SK-MEL-5 (cell line): ENCODE measurements around the gene CX3CR1. TPM values are rescaled to one million over a fixed set of nuclear protein-coding genes. Genes with fewer than 3 reads are reported as not detected.
A peak's percentile ranks its signal among the peaks of the same experiment; 100 is the strongest.

Experiments
- DNase-seq: peaks from one replicate; pipeline ENCODE4 v3.0.0-alpha.2; 2016; ENCODE audit warnings: low read depth, low spot score
- in situ Hi-C: cut with HindIII; loops from 2 replicates; pipeline ENCODE4 v1.10.0; 2016; ENCODE audit warnings: low sequenced_read_pairs, high pct_unique_total_duplicates, low pct_unique_long_range_greater_than_20kb
- total RNA-seq: library from RNA; depleted of rRNA; stranded (reverse); fragments of >200 nt; shearing (Covaris generic); gene quantifications from 2 replicates; pipeline ENCODE4 v1.2.3, GENCODE V29; 2014

The CX3CR1 gene
- total RNA-seq, 1 experiment from 2014 or later, result not detected

GRCh38 chr3:39277893-39278615, 1.8 kb downstream of the CX3CR1 start:
- in situ Hi-C loops, result loop anchor here (25.0 kb wide), 1 partner anchor 166 kb away; the partner anchor contains the start of genes GORASP1 and TTC21A
- DNase-seq, result no peak

- DNase-seq, result no peak
- in situ Hi-C loops, result loop anchor here (25.0 kb wide), 1 partner anchor 164 kb away; the partner anchor contains the start of genes GORASP1 and TTC21A
Observed at GRCh38 chr3:39276746-39277145, 3.1 kb downstream of the CX3CR1 start.

DNA sequence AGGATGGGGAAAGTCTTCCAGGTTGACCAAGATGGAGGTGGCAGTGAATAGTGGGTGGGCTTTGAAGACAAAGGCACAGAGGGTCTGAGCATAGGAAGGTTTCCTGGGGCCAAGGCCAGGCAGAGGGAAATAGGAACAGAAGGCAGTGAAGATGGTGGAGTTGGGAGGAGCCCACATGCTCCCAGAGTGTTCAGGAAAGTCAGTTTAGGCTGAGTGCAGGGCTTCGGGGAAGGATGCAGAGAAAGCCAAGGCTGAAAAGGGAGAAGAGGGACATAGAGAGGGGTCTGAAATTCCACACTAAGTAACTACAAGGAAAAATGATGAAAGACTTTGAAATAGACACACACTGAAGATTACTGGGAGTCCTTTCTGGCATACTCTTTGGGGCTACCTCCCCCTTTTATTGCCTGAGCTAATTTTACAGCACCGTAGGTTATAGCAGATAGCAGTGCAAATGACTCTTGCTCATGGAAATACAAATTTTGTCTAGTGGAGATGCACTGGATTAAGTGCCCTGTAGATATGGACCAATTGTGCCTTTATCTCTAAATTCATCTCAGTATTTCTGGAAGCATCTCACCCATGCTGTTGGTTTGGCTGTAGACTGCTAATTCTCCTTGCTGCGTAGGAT, 3.8 kb downstream of the CX3CR1 start:
- DNase-seq, result no peak
- in situ Hi-C loops, result loop anchor here (25.0 kb wide), 1 partner anchor 164 kb away; the partner anchor contains the start of genes GORASP1 and TTC21A

DNA sequence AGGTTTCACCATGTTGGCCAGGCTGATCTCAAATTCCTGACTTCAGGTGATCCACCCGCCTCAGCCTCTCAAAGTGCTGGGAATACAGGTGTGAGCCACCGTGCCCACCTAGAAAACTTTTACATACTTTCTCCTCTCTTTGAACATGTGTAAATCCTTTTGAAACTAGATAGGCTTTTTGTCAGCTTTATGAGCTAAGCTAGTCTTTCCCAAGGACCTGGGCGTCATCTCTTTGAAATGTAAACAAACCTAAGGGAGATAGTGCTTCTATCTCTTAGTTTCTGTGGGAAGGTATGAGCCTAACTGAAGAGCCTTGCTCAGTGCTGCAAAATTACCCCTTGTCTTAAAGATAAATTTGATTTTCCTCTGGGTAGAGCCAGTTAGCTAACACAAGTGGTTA, 4.8 kb downstream of the CX3CR1 start:
- in situ Hi-C loops, result loop anchor here (25.0 kb wide), 1 partner anchor 163 kb away; the partner anchor contains the start of genes GORASP1 and TTC21A

GRCh38 chr3:39273119-39273518, 6.7 kb downstream of the CX3CR1 start:
- in situ Hi-C loops, result no loop called here
- DNase-seq, result no peak

More for the DNA sequence above, 4.8 kb downstream of the CX3CR1 start:
- no peak for DNase-seq

GRCh38 chr3:39272191-39272590, 7.6 kb downstream of the CX3CR1 start:
- DNase-seq, result no peak
- in situ Hi-C loops, result no loop called here

DNA sequence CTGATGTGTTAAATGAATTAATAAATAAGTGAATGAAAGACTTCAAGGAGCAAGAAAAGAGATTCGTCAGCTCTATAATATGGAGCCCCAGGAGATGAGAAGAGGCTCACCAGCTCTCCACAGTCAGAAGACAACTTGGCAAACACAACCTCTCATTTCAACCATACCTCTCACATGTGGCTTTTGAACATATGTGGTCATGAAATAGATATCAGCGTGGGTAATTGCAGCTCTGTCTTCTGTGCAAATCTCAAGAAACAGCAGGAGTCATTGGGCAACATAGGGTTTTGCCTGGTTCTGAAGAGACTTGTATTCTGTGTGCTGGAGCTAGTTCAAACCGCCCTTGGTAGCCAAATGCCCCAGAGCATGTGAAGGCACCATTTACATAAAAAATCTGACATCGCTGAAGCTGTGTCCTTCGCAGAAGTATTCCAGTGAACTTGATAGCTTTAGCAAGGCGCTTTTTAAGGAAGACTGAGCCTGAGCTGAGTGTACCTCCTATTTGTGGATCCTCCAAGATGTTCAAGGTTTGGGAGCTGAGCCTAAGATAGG, 8.4 kb downstream of the CX3CR1 start:
- in situ Hi-C loops, result no loop called here
- DNase-seq, result no peak

DNA sequence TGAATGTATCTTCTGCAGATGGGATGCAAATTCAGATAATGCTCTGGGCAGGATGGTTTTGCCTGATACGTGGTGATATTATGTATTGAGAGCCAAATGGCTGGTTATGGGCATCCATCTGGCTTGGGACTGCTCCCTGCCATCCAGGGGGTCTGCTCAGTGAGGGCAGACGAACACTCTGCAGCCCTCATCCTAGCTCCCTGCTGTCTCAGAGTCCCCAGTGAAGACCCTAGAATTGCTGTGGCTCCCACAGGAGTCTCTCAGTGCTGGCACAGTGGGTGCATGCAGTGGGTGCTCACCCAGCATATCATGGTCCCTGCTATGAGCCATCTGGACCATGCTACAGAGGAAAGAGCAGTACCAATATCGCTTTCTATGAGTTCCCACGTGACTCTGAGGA, 10.3 kb downstream of the CX3CR1 start:
- in situ Hi-C loops, result no loop called here
- no peak for DNase-seq

GRCh38 chr3:39268549-39268900, 11.3 kb downstream of the CX3CR1 start:
- in situ Hi-C loops, result no loop called here
- no peak for DNase-seq

GRCh38 chr3:39267631-39268548, 11.9 kb downstream of the CX3CR1 start:
- in situ Hi-C loops, result no loop called here
- no peak for DNase-seq

- DNase-seq, result no peak
Observed at GRCh38 chr3:39264053-39264452, 15.8 kb downstream of the CX3CR1 start.

DNA sequence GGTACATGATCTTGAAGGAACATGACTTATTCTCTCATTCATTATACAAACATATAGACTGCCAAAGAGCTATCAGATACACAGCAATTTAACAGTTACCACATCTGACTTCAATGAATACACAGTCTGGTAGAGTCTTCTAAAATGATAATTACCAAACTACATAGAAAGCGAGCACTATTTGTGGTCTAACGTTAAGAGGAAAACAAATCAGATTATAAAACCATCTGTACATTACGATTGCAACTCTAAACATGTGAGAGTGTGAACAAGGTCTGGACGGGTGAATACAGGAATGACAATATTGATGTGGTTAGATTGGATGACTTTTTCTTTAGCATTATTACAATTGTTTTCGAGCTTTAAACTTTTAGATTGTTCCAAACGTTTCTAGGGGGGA, 16.3 kb downstream of the CX3CR1 start:
- no peak for DNase-seq
- in situ Hi-C loops, result no loop called here

More at GRCh38 chr3:39264053-39264452, 15.8 kb downstream of the CX3CR1 start:
- in situ Hi-C loops, result no loop called here

- in situ Hi-C loops, result no loop called here
- no peak for DNase-seq
Observed at GRCh38 chr3:39262846-39263245, 17.0 kb downstream of the CX3CR1 start.

DNA sequence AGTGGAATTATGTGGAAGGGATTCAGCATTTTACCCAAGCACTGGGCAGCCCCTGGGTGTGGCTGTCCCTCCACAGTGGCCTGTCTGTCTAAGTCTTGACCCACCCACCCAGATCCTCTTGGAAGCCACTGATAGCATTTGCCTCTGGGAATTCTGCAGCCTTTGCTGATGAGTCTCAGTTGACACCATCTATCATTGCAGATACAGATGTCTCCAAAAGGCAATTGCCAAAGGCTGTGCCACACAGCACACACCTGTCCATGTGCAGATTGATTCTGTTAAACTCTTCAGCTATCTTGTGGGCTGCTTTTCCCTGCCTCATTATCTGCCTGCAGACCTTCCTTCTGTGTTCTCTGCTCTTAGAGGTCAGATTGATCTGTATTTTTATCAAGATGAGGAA, 18.1 kb downstream of the CX3CR1 start:
- DNase-seq, result no peak
- in situ Hi-C loops, result no loop called here

GRCh38 chr3:39260957-39261356, 18.9 kb downstream of the CX3CR1 start:
- in situ Hi-C loops, result no loop called here
- peak; percentile 73 for DNase-seq

- in situ Hi-C loops, result no loop called here
- no peak for DNase-seq
Observed at GRCh38 chr3:39260318-39260717, 19.5 kb downstream of the CX3CR1 start.

- DNase-seq, result no peak
- in situ Hi-C loops, result no loop called here
Observed at GRCh38 chr3:39255503-39256325, 24.1 kb downstream of the CX3CR1 start.
